ENCODE data around the gene DDT.
"Not testable (repeated sequence)": the region's sequence is repeated elsewhere in the genome, so short reads cannot be mapped to it uniquely, and the experiment has no call there.

DDT gene

DNA sequence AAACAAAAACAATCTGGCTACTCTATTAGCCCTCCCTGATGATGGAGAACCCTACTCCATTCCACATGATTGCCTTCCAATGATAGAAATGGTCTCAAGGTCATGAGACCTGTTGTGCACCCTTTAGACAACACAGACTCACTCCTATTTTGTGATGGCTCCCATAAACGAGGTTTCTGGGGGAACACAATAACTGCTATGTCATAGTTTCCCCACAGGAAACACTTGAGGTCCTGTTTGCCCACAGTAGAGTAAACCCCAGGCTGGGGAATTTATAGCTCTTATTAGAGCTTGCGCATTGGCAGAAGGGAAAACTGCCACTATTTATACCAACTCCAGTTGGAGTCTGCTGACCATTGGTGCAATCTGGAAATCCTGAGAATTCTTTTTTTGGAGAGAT lies 51.3 kb downstream of the DDT start:
- DNase-seq (ENCODE audit: low read depth): peak; percentile 24
- TF ChIP-seq POLR2A (IDR thresholded peaks at IDR 0.05; ENCODE audit: extremely low read depth, insufficient read length) (no peak), MYC (IDR thresholded peaks at IDR 0.05; ENCODE audit: low read depth, low read length) (no peak)
- TF ChIP-seq, protein P1, sequence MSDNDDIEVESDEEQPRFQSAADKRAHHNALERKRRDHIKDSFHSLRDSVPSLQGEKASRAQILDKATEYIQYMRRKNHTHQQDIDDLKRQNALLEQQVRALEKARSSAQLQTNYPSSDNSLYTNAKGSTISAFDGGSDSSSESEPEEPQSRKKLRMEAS (IDR thresholded peaks at IDR 0.05; ENCODE audit: low read depth, low read length): no peak
- TF ChIP-seq, protein P2, sequence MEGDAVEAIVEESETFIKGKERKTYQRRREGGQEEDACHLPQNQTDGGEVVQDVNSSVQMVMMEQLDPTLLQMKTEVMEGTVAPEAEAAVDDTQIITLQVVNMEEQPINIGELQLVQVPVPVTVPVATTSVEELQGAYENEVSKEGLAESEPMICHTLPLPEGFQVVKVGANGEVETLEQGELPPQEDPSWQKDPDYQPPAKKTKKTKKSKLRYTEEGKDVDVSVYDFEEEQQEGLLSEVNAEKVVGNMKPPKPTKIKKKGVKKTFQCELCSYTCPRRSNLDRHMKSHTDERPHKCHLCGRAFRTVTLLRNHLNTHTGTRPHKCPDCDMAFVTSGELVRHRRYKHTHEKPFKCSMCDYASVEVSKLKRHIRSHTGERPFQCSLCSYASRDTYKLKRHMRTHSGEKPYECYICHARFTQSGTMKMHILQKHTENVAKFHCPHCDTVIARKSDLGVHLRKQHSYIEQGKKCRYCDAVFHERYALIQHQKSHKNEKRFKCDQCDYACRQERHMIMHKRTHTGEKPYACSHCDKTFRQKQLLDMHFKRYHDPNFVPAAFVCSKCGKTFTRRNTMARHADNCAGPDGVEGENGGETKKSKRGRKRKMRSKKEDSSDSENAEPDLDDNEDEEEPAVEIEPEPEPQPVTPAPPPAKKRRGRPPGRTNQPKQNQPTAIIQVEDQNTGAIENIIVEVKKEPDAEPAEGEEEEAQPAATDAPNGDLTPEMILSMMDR (IDR thresholded peaks at IDR 0.05; ENCODE audit: low read depth, low read length): no peak
- no peak overlapping the region for H3K4me3 ChIP-seq (ENCODE audit: low read depth, low read length)

DNA sequence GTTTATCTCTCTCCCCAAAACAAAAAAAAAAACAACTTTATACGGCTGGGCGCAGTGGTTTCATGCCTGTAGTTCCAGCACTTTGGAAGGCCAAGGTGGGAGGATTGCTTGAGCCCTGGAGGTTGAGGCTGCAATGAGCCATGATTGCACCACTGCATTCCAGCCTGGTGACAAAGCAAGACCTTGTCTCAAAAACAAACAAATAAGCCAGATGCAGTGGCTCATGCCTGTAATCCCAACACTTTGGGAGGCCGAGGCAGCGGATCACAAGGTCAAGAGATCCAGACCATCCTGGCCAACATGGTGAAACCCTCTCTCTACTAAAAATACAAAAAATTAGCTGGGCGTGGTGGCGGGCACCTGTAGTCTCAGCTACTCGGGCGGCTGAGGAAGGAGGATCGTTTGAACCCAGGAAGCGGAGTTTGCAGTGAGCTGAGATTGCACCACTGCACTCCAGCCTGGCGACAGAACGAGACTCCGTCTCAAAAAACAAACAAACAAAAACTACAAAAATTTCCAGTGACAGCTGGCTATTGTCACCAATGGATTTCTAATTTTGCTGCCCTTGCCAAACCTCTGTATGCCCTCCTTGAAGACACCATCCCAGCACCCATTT lies 52.5 kb downstream of the DDT start:
- DNase-seq (ENCODE audit: low read depth); H3K4me3 ChIP-seq (ENCODE audit: low read depth, low read length): not testable (repeated sequence)
